Middle frontal gyrus (tissue), 1 donor: ENCODE results near the gene PCDHB2.
"Not testable (repeated sequence)": the region's sequence is repeated elsewhere in the genome, so short reads cannot be mapped to it uniquely, and the experiment has no call there.

Experiments
- DNase-seq: peaks from one replicate; pipeline ENCODE4 v3.0.0-alpha.2; 2015; ENCODE audit warnings: low spot score; ENCODE audit errors: extremely low spot score

PCDHB2 gene

DNA sequence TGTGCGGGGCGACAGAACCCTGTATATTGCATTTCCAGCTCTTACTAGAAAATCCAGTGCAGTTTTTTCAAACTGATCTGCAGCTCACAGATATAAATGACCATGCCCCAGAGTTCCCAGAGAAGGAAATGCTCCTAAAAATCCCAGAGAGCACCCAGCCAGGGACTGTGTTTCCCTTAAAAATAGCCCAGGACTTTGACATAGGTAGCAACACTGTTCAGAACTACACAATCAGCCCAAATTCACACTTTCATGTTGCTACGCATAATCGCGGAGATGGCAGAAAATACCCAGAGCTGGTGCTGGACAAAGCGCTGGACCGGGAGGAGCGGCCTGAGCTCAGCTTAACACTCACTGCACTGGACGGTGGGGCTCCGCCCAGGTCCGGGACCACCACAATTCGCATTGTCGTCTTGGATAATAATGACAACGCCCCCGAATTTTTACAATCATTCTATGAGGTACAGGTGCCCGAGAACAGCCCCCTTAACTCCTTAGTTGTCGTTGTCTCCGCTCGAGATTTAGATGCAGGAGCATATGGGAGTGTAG, 41.4 kb downstream of the PCDHB2 start:
- no peak for DNase-seq

GRCh38 chr5:141137346-141137745, 42.9 kb downstream of the PCDHB2 start:
- DNase-seq: not testable (repeated sequence)
